Keratinocyte (primary cell): Measurements from ENCODE around the gene LAMA4. TPM values are rescaled to one million over a fixed set of nuclear protein-coding genes. Genes with fewer than 3 reads are reported as not detected.
A peak's percentile ranks its signal among the peaks of the same experiment; 100 is the strongest.

Experiments used
- DNase-seq: peaks from one replicate; pipeline ENCODE4 v3.0.0-alpha.2; 2011; ENCODE audit warnings: low read depth, missing footprints, low spot score
- FAIRE-seq: peaks from 2 replicates; lab custom pipeline; 2011; peaks lifted over from hg19 to GRCh38; lab: Jason Lieb, UNC
- H2AFZ ChIP-seq: 2 replicates; pipeline ENCODE4 v1.6.0; 2012; ENCODE audit warnings: low read length, control low read depth, inconsistent platforms; ENCODE audit not compliant: control insufficient read depth
- H3K27ac ChIP-seq: 2 replicates; pipeline ENCODE4 v1.5.1; 2011; ENCODE audit warnings: low read length; ENCODE audit not compliant: control insufficient read depth, insufficient read depth
- H3K27me3 ChIP-seq: 3 replicates; pipeline ENCODE4 v1.6.0; 2011; ENCODE audit warnings: low read length; ENCODE audit not compliant: control insufficient read depth, insufficient read depth; ENCODE audit errors: extremely low read depth
- H3K36me3 ChIP-seq, 2 experiments: 2 replicates in 1 of 2; 3 replicates in 1 of 2; pipeline ENCODE4 v1.5.1; 2011; ENCODE audit warnings: low read length in 2 of 2, mild to moderate bottlenecking in 1 of 2; ENCODE audit not compliant: control insufficient read depth in 2 of 2, insufficient read depth in 2 of 2; ENCODE audit errors: extremely low read depth in 1 of 2
- H3K4me1 ChIP-seq: 3 replicates; pipeline ENCODE4 v1.5.1; 2011; ENCODE audit warnings: low read length; ENCODE audit not compliant: control insufficient read depth, insufficient read depth; ENCODE audit errors: extremely low read depth
- H3K4me2 ChIP-seq: 3 replicates; pipeline ENCODE4 v1.6.0; 2011; ENCODE audit warnings: low read depth, low read length; ENCODE audit not compliant: control insufficient read depth, insufficient read depth; ENCODE audit errors: extremely low read depth
- H3K4me3 ChIP-seq, 3 experiments: fragments of 200-600 bp in 1 of 3; sonication (generic) in 1 of 3; 2 replicates in 2 of 3; 3 replicates in 1 of 3; pipeline ENCODE4 v1.5.1; 2011 to 2016; ENCODE audit warnings: low read length in 3 of 3, mild to moderate bottlenecking in 3 of 3, control low read depth in 2 of 3, inconsistent platforms in 1 of 3, low read depth in 1 of 3, mixed read lengths in 1 of 3, mixed run types in 1 of 3, moderate library complexity in 1 of 3; ENCODE audit not compliant: control insufficient read depth in 2 of 3, insufficient read depth in 2 of 3; ENCODE audit errors: extremely low read depth in 1 of 3
- H3K79me2 ChIP-seq: 2 replicates; pipeline ENCODE4 v1.6.0; 2012; ENCODE audit warnings: low read length; ENCODE audit not compliant: control insufficient read depth, insufficient read depth
- H3K9ac ChIP-seq: 3 replicates; pipeline ENCODE4 v1.6.0; 2011; ENCODE audit warnings: low read length; ENCODE audit not compliant: control insufficient read depth, insufficient read depth; ENCODE audit errors: extremely low read depth
- H3K9me1 ChIP-seq: 3 replicates; pipeline ENCODE4 v1.6.0; 2011; ENCODE audit warnings: low read length; ENCODE audit not compliant: control insufficient read depth, insufficient read depth; ENCODE audit errors: extremely low read depth
- H3K9me3 ChIP-seq: 2 replicates; pipeline ENCODE4 v1.5.1; 2012; ENCODE audit warnings: low read depth, low read length; ENCODE audit not compliant: control insufficient read depth
- H4K20me1 ChIP-seq: 3 replicates; pipeline ENCODE4 v1.6.0; 2011; ENCODE audit warnings: low read length; ENCODE audit not compliant: control insufficient read depth, insufficient read depth; ENCODE audit errors: extremely low read depth
- EZH2 ChIP-seq: IDR thresholded peaks from one replicate; pipeline ENCODE4 v1.6.1; 2012; ENCODE audit warnings: inconsistent platforms, mild to moderate bottlenecking, low read length, moderate library complexity
- dilution Hi-C: fragments of 300-500 bp; cut with MboI; formaldehyde crosslinking; loops from one replicate; pipeline ENCODE4 v1.7.0; 2020; ENCODE audit warnings: low sequenced_read_pairs; ENCODE audit not compliant: extremely low pct_ligation_motif_present
- polyA plus RNA-seq, 5 experiments: library from polyadenylated mRNA; depleted of rRNA in 3 of 5; stranded (reverse) in 3 of 5; stranded (forward) in 1 of 5; unstranded in 1 of 5; fragments of >200 nt; gene quantifications; 1 replicate in 1 of 5; 2 replicates in 3 of 5; 3 replicates in 1 of 5; pipeline versions ENCODE4 v1.2.1 to v1.2.3, GENCODE V29; 2011 to 2012; ENCODE audit warnings: missing spikeins in 2 of 5, low read depth in 1 of 5, low replicate concordance in 1 of 5
- TF ChIP-seq, protein P1 (sequence below), 3 experiments: IDR thresholded peaks in 1 of 3; conservative IDR thresholded peaks in 1 of 3; optimal IDR thresholded peaks in 1 of 3; 2 replicates in 2 of 3; 3 replicates in 1 of 3; pipeline versions ENCODE3 to v1.5.1; 2011; ENCODE audit warnings: low read length in 3 of 3, mild to moderate bottlenecking in 3 of 3, moderate library complexity in 2 of 3, control low read depth in 1 of 3, inconsistent platforms in 1 of 3; ENCODE audit not compliant: insufficient read depth in 2 of 3; ENCODE audit errors: extremely low read depth in 1 of 3

LAMA4 gene
- polyA plus RNA-seq, 1 donor (not counting 4 experiments of a cell fraction or from before 2014, with no cell fraction given), result 0.12 TPM

DNA sequence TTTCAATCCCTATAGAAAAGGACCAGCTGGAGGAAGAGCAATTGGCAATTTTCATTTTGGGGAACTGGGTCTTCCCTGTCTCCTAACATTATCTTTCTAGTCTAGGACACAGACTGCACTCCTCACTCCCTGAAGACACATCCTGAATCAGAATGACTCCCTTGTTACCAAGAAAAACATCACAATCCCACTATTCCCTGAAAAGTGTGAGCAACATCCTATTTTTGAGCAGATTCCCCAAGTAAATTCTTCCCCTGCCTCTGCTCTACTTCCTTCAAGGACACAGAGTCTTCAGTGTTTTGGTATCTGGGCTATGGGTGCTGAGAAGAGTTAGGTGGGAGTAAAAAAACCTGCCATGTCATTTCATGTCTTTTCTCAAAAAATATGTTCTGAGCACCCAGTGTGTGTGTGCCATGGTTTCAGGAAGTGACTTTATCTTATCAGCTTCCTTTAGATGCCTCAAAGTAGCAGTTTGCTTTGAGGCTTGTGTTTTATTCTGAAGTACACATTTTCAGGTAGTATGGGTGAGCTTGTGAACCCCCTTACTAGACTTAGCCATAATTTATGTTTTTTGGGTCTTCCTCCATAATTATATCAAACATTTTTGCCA is 12.4 kb downstream of the LAMA4 start:
- FAIRE-seq (peak; percentile 20), DNase-seq (no peak)
- Histone ChIP-seq H3K9me3 (no peaks in the 10 kb centered on the region), H3K27me3 (no peaks in the 10 kb centered on the region), H3K9me1 (no peaks in the 10 kb centered on the region), H3K4me1 (peaks cover 4% of the 10 kb centered on the region), H3K4me2 (no peak overlapping the region), H2AFZ (no peak overlapping the region), H3K27ac (no peak overlapping the region), H3K9ac (no peak overlapping the region), H4K20me1 (no peaks in the 10 kb centered on the region), H3K36me3 (no peaks in the 10 kb centered on the region), H3K4me3 (no peak overlapping the region), H3K79me2 (no peaks in the 10 kb centered on the region)
- TF ChIP-seq, protein P1, sequence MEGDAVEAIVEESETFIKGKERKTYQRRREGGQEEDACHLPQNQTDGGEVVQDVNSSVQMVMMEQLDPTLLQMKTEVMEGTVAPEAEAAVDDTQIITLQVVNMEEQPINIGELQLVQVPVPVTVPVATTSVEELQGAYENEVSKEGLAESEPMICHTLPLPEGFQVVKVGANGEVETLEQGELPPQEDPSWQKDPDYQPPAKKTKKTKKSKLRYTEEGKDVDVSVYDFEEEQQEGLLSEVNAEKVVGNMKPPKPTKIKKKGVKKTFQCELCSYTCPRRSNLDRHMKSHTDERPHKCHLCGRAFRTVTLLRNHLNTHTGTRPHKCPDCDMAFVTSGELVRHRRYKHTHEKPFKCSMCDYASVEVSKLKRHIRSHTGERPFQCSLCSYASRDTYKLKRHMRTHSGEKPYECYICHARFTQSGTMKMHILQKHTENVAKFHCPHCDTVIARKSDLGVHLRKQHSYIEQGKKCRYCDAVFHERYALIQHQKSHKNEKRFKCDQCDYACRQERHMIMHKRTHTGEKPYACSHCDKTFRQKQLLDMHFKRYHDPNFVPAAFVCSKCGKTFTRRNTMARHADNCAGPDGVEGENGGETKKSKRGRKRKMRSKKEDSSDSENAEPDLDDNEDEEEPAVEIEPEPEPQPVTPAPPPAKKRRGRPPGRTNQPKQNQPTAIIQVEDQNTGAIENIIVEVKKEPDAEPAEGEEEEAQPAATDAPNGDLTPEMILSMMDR (optimal IDR thresholded peaks at IDR 0.05 in 1 of 3, IDR thresholded peaks at IDR 0.05 in 1 of 3, conservative IDR thresholded peaks at IDR 0.05 in 1 of 3; ENCODE audit: extremely low read depth in 1 of 3, insufficient read depth in 2 of 3, low read length in 3 of 3), result no peak
- no peak for TF ChIP-seq EZH2
- dilution Hi-C loops, result no loop called here

DNA sequence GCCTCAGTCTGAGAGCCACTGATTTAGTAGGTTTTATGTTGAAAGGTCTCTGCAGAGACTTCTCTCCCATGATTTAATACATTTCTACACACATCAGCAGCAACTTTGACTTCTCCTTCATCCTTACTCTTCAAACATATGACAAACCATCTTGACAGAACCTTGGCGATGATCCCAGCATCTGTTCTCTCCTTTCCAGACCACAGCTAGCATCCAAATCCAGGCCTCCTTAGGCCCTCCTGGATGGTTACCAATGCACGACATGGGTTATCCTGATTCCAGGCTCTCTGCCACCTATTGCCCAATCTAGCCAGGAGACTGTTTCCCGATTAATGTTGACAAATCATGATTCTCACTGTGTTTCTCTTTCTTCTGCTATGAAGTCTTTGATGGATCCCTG is 16.8 kb downstream of the LAMA4 start:
- Histone ChIP-seq H2AFZ (no peak overlapping the region), H4K20me1 (no peaks in the 10 kb centered on the region), H3K9me3 (no peaks in the 10 kb centered on the region), H3K79me2 (no peaks in the 10 kb centered on the region), H3K27me3 (no peaks in the 10 kb centered on the region), H3K4me2 (no peak overlapping the region), H3K4me1 (no peaks in the 10 kb centered on the region), H3K27ac (no peak overlapping the region), H3K9me1 (no peaks in the 10 kb centered on the region), H3K9ac (no peak overlapping the region), H3K36me3 (no peaks in the 10 kb centered on the region), H3K4me3 (no peak overlapping the region)
- DNase-seq (no peak), FAIRE-seq (no peak)
- TF ChIP-seq, protein P1 (optimal IDR thresholded peaks at IDR 0.05 in 1 of 3, IDR thresholded peaks at IDR 0.05 in 1 of 3, conservative IDR thresholded peaks at IDR 0.05 in 1 of 3; ENCODE audit: extremely low read depth in 1 of 3, insufficient read depth in 2 of 3, low read length in 3 of 3), result no peak
- no peak for TF ChIP-seq EZH2
- dilution Hi-C loops, result no loop called here
